Neural crest cell (in vitro differentiated cells): ENCODE measurements around the gene TICAM1. TPM values are rescaled to one million over a fixed set of nuclear protein-coding genes. Genes with fewer than 3 reads are reported as not detected.

Source experiments
- DNase-seq: peaks from one replicate; pipeline ENCODE4 v3.0.0; 2021; ENCODE audit warnings: low read depth, mixed read lengths, low spot score
- H3K27ac Mint-ChIP-seq: one replicate; pipeline ENCODE4 v1.8.0; 2021; ENCODE audit warnings: mild to moderate bottlenecking, mixed read lengths; ENCODE audit not compliant: unreplicated experiment
- H3K27me3 Mint-ChIP-seq: 2 replicates; pipeline ENCODE4 v1.8.0; 2021; ENCODE audit warnings: low read depth, mild to moderate bottlenecking, mixed read lengths
- H3K36me3 Mint-ChIP-seq: 2 replicates; pipeline ENCODE4 v1.8.0; 2021; ENCODE audit warnings: low read depth, mild to moderate bottlenecking, mixed read lengths
- H3K4me1 Mint-ChIP-seq: 2 replicates; pipeline ENCODE4 v1.8.0; 2021; ENCODE audit warnings: mixed read lengths
- H3K4me3 Mint-ChIP-seq: one replicate; pipeline ENCODE4 v1.8.0; 2021; ENCODE audit warnings: mild to moderate bottlenecking, mixed read lengths
- H3K9me3 Mint-ChIP-seq: 2 replicates; pipeline ENCODE4 v1.8.0; 2021; ENCODE audit warnings: mixed read lengths
- long read RNA-seq: library from polyadenylated mRNA; unstranded; transcript quantifications from one replicate; pipeline ENCODE4 v2.0.0, GENCODE V29; 2020
- total RNA-seq: library from RNA; stranded (reverse); gene quantifications from 2 replicates; pipeline ENCODE4 v1.2.1, GENCODE V29; 2021
- TF ChIP-seq, protein P1 (sequence below): fragments of 200-600 bp; sonication (generic); conservative IDR thresholded peaks from 2 replicates; pipeline ENCODE4 v1.5.0; 2021; ENCODE audit warnings: antibody characterized with exemption, mild to moderate bottlenecking

TICAM1 gene
- 0.72 and 0.96 TPM in 2 replicates for total RNA-seq
- long read RNA-seq, result 0 reads

DNA sequence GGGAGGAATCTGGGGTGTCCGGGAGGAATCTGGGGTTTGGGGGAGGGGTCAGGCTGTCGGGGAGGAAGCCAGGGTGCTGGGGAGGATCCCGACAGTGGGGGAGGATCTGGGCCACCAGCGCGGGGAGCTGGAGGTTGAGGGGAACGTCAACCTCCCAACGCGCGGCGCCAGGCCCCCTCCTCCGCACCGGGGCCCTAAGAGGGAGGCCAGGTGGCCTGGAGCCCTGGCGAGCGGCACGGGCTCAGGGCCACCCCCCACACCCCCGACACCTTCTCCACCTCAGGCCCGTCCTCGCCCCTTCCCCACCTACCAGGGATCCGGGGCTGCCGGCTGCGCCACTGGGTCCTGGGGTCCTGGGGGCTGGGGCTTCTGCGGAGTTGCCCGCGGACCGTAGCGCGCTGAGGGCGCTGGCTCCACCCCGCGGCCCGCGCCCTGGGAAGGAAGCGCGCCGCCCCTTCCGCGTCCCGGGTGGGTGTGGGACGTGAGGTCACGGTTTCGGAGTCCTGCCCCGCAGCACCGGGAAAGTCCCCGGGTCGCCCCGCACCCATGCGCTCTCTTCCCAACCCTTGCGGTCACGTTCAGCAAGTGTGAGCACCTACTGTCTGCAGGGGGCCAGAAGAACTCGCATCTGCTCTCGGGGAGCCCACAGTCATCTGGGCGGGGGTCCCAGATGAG is at the start of gene TICAM1:
Gene TICAM1, minus strand, starts transcription at position 409 of the 675 bp plus-strand sequence. CDS start 13,335 bp downstream, outside the sequence.
- H3K9me3 Mint-ChIP-seq, result no peaks in the 10 kb centered on the region
- DNase-seq, result no peak

DNA sequence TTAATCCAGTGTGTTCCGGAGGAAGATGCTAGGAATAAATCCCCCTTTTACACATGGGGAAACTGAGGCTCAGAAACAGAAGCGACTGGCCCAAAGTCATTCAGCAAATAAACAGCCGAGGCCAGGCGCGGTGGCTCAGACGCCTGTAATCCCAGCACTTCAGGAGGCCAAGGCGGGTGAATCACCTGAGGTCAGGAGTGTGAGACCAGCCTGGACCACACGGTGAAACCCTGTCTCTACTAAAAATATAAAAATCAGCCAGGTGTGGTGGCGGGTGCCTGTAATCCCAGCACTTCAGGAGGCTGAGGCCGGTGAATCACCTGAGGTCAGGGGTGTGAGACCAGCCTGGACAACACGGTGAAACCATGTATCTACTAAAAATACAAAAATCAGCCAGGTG is 47.5 kb upstream of the TICAM1 start:
- H3K4me1 Mint-ChIP-seq, result no peaks in the 10 kb centered on the region
- DNase-seq, result no peak
- no peak overlapping the region for H3K27ac Mint-ChIP-seq
- H3K36me3 Mint-ChIP-seq, result no peaks in the 10 kb centered on the region
- no peaks in the 10 kb centered on the region for H3K27me3 Mint-ChIP-seq
- TF ChIP-seq, protein P1, sequence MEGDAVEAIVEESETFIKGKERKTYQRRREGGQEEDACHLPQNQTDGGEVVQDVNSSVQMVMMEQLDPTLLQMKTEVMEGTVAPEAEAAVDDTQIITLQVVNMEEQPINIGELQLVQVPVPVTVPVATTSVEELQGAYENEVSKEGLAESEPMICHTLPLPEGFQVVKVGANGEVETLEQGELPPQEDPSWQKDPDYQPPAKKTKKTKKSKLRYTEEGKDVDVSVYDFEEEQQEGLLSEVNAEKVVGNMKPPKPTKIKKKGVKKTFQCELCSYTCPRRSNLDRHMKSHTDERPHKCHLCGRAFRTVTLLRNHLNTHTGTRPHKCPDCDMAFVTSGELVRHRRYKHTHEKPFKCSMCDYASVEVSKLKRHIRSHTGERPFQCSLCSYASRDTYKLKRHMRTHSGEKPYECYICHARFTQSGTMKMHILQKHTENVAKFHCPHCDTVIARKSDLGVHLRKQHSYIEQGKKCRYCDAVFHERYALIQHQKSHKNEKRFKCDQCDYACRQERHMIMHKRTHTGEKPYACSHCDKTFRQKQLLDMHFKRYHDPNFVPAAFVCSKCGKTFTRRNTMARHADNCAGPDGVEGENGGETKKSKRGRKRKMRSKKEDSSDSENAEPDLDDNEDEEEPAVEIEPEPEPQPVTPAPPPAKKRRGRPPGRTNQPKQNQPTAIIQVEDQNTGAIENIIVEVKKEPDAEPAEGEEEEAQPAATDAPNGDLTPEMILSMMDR, result no peak
- no peak overlapping the region for H3K4me3 Mint-ChIP-seq
- H3K9me3 Mint-ChIP-seq, result no peaks in the 10 kb centered on the region

More for the DNA sequence above, at the start of gene TICAM1:
- Mint-ChIP-seq H3K27me3 (peaks cover 23% of the 10 kb centered on the region), H3K36me3 (no peaks in the 10 kb centered on the region), H3K4me1 (peaks cover 7% of the 10 kb centered on the region), H3K27ac (no peak within 1 kb of the TSS), H3K4me3 (peak within 1 kb of the TSS; percentile 66)
- TF ChIP-seq, protein P1, result peak; percentile 18

DNA sequence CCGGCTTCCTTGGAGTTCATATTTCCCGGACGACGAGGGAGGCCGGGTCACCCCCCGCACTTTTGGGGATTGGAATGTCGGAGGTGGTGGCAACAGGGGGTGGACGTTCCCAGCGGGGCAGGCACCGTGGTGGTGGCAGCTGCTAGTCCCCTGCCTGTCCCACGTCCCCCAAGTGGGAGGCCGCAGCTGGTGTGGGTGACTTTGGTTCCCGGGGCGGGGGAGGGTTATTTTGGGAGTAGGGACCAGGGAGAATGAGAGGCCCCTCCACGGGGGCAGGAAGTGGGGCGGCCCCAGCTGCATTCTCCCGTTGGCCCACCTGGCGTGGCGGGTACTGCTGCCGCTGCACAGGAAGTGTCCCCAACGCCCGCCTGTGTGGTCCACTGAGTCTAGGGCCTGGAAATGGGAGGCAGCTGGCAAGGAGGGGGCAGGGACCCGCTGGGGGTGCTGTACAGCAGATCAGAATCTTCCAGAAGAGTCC is 47.0 kb upstream of the TICAM1 start:
- no peak for DNase-seq
- Mint-ChIP-seq H3K9me3 (no peaks in the 10 kb centered on the region), H3K27me3 (no peaks in the 10 kb centered on the region), H3K27ac (no peak overlapping the region), H3K36me3 (no peaks in the 10 kb centered on the region), H3K4me1 (no peaks in the 10 kb centered on the region), H3K4me3 (no peak overlapping the region)
- TF ChIP-seq, protein P1, result no peak

DNA sequence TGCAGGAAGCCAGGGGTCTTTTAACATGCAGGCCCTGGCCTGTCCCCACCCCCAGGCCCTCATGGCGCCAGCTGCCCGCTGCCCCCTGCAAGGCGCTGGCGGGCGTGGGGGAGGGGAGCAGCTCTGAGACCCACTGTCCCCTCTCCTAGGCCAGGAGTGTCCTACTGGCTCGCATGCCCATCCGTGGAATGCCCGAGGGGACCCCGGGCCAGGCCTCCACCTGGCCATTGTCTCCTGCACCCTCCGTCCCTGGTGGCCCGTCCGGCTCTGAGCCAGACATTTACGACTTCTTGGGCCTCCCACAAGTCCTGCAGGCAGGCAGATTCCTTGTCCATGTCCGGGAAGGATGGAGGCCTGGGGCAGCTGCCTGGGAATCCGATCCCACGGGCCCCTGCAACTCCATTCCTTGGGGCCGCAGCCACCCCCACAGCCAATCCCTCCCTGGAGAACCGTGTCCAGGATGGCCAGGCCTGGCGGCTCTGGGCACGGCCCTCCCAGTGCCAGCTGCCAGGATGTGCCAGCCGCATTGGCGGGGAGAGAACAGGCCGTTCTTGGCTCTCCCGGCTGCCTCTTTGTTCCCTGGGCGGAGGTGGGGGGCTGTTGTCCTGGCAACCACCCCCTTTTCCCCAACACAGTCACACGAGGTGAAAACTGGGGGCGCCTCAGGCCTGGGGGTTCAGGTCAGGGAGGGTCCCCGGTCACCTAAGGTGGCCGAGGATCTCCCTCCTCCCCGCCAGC is 46.4 kb upstream of the TICAM1 start:
- Mint-ChIP-seq H3K27me3 (no peaks in the 10 kb centered on the region), H3K4me1 (no peaks in the 10 kb centered on the region), H3K36me3 (no peaks in the 10 kb centered on the region), H3K9me3 (no peaks in the 10 kb centered on the region), H3K27ac (no peak overlapping the region), H3K4me3 (no peak overlapping the region)
- no peak for DNase-seq
- TF ChIP-seq, protein P1, result no peak

DNA sequence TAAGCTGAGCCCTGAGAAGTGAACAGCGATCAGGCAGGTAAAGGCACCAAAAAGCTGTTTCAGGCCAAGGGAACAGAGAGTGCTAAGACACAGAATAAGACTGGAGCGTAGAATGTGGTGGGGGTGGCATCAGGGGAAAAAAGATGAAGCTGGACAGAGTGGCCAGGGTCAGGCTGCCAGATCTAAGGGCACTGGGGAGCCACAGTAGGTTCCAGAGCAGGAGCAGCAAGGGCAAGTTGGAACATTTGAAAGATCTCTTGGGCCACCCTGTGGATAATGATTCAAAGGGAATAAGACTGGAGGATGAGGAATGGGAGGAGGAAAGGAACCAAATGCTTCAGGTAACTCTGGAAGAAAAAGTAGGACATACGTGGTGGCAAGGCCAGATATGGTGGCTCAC is 42.4 kb upstream of the TICAM1 start:
- no peak for DNase-seq
- Mint-ChIP-seq H3K27ac (no peak overlapping the region), H3K4me1 (peaks cover 9% of the 10 kb centered on the region), H3K27me3 (peaks cover 4% of the 10 kb centered on the region), H3K4me3 (no peak overlapping the region), H3K36me3 (no peaks in the 10 kb centered on the region), H3K9me3 (no peaks in the 10 kb centered on the region)
- TF ChIP-seq, protein P1, result no peak
